DND-41 (cell line): ENCODE data around the gene ZC3H12A.

Experiments
- ATAC-seq: fragments of 200-7000 bp; cut with Tn5 transposase; 3 replicates; pipeline ENCODE4 v1.9.1; 2021; ENCODE audit warnings: low read depth; ENCODE audit not compliant: insufficient read depth
- DNase-seq: peaks from one replicate; pipeline ENCODE4 v3.0.0-alpha.2; 2020
- H2AFZ ChIP-seq: 2 replicates; pipeline ENCODE4 v1.6.0; 2012; ENCODE audit warnings: low read depth, low read length
- H3K27ac ChIP-seq: 2 replicates; pipeline ENCODE4 v1.5.1; 2012; ENCODE audit warnings: low read length, inconsistent platforms
- H3K27me3 ChIP-seq: fragments of 200-600 bp; sonication (generic); 2 replicates; pipeline ENCODE4 v1.6.0; 2012; ENCODE audit warnings: low read length, mild to moderate bottlenecking, inconsistent platforms; ENCODE audit not compliant: insufficient read depth, poor library complexity
- H3K36me3 ChIP-seq: 2 replicates; pipeline ENCODE4 v1.5.1; 2012; ENCODE audit warnings: low read length, inconsistent platforms; ENCODE audit not compliant: insufficient read depth
- H3K4me1 ChIP-seq: 2 replicates; pipeline ENCODE4 v1.5.1; 2012; ENCODE audit warnings: mild to moderate bottlenecking, low read length; ENCODE audit not compliant: insufficient read depth
- H3K4me2 ChIP-seq: 2 replicates; pipeline ENCODE4 v1.6.0; 2012; ENCODE audit warnings: mild to moderate bottlenecking, moderate library complexity, low read length, inconsistent platforms; ENCODE audit not compliant: insufficient read depth
- H3K4me3 ChIP-seq, 2 experiments: fragments of 200-600 bp in 1 of 2; shearing (Covaris generic) in 1 of 2; 2 replicates each; pipeline ENCODE4 v1.5.1; 2012 to 2016; ENCODE audit warnings: inconsistent platforms in 2 of 2, low read length in 2 of 2, mild to moderate bottlenecking in 2 of 2, low read depth in 1 of 2, moderate library complexity in 1 of 2
- H3K79me2 ChIP-seq: 2 replicates; pipeline ENCODE4 v1.6.0; 2012; ENCODE audit warnings: low read length, inconsistent platforms; ENCODE audit not compliant: insufficient read depth
- H3K9ac ChIP-seq: 2 replicates; pipeline ENCODE4 v1.6.0; 2012; ENCODE audit warnings: low read depth, mild to moderate bottlenecking, inconsistent platforms, low read length, moderate library complexity
- H3K9me3 ChIP-seq: 2 replicates; pipeline ENCODE4 v1.5.1; 2012; ENCODE audit warnings: low read length, moderate library complexity, mild to moderate bottlenecking, inconsistent platforms; ENCODE audit not compliant: insufficient read depth, severe bottlenecking
- H4K20me1 ChIP-seq: 2 replicates; pipeline ENCODE4 v1.6.0; 2012; ENCODE audit warnings: low read length; ENCODE audit not compliant: insufficient read depth
- CTCF ChIP-seq: IDR thresholded peaks from 2 replicates; pipeline ENCODE4 v1.5.1; 2012; ENCODE audit warnings: borderline replicate concordance, low read length, moderate library complexity, mild to moderate bottlenecking; ENCODE audit not compliant: poor library complexity, severe bottlenecking; ENCODE audit errors: extremely low read depth
- EZH2 ChIP-seq: IDR thresholded peaks from 3 replicates; pipeline ENCODE4 v1.6.1; 2012; ENCODE audit warnings: borderline replicate concordance, low read depth, mild to moderate bottlenecking, moderate library complexity, low read length, inconsistent platforms; ENCODE audit not compliant: severe bottlenecking

The ZC3H12A gene

GRCh38 chr1:37477198-37477931 is 3.0 kb downstream of the ZC3H12A start:
- H3K9ac ChIP-seq: peak overlapping the region; percentile 71
- peaks cover 39% of the 10 kb centered on the region for H3K79me2 ChIP-seq
- H4K20me1 ChIP-seq: peaks cover 44% of the 10 kb centered on the region
- no peak overlapping the region for H2AFZ ChIP-seq
- peak overlapping the region; percentile 68 for H3K27ac ChIP-seq
- H3K4me2 ChIP-seq: peak overlapping the region; percentile 96
- TF ChIP-seq CTCF: no peak
- peaks cover 64% of the 10 kb centered on the region for H3K4me1 ChIP-seq
- no peaks in the 10 kb centered on the region for H3K27me3 ChIP-seq
- H3K4me3 ChIP-seq: peak overlapping the region in 1 of 2 experiments; percentile 78; a peak in 2 of 4 replicates
- peaks cover 70% of the 10 kb centered on the region for H3K36me3 ChIP-seq
- peak; percentile 60 for DNase-seq
- ATAC-seq: peak; percentile 29
- no peaks in the 10 kb centered on the region for H3K9me3 ChIP-seq

GRCh38 chr1:37477946-37478345 is 3.6 kb downstream of the ZC3H12A start:
- H3K79me2 ChIP-seq: peaks cover 39% of the 10 kb centered on the region
- TF ChIP-seq CTCF (no peak), EZH2 (no peak)
- H3K4me2 ChIP-seq: peak overlapping the region; percentile 96
- H3K9ac ChIP-seq: no peak overlapping the region
- no peaks in the 10 kb centered on the region for H3K27me3 ChIP-seq
- peaks cover 58% of the 10 kb centered on the region for H3K4me1 ChIP-seq
- no peaks in the 10 kb centered on the region for H3K9me3 ChIP-seq
- H3K36me3 ChIP-seq: peaks cover 76% of the 10 kb centered on the region
- peaks cover 50% of the 10 kb centered on the region for H4K20me1 ChIP-seq
- no peak overlapping the region for H2AFZ ChIP-seq
- H3K27ac ChIP-seq: peak overlapping the region; percentile 68; the same call in 1 of the 2 replicates
- DNase-seq (no peak), ATAC-seq (no peak)
- H3K4me3 ChIP-seq: peak overlapping the region in 1 of 2 experiments; percentile 14; a peak in 1 of 4 replicates

GRCh38 chr1:37478451-37478881 is 4.1 kb downstream of the ZC3H12A start:
- Histone ChIP-seq H3K79me2 (peaks cover 39% of the 10 kb centered on the region), H3K36me3 (peaks cover 81% of the 10 kb centered on the region), H3K4me3 (no peak overlapping the region), H3K4me1 (peaks cover 53% of the 10 kb centered on the region), H3K27ac (no peak overlapping the region; the same call in 1 of the 2 replicates), H3K9ac (no peak overlapping the region), H3K9me3 (no peaks in the 10 kb centered on the region), H2AFZ (no peak overlapping the region), H3K4me2 (0 out of 2 replicates have a peak overlapping the region, but pooled peaks have one; percentile 96), H3K27me3 (no peaks in the 10 kb centered on the region), H4K20me1 (peaks cover 50% of the 10 kb centered on the region)
- no peak for DNase-seq
- TF ChIP-seq CTCF (no peak), EZH2 (no peak)
- no peak for ATAC-seq
